ENCODE data around the gene DGKG.

GRCh38 chr3:186224041-186224610, 137.9 kb downstream of the DGKG start:
- TF ChIP-seq HCFC1 (IDR thresholded peaks at IDR 0.05; ENCODE audit: low read depth, low read length) (no peak), IRF1 (CRISPR knock-in tag; IDR thresholded peaks at IDR 0.05; ENCODE audit: borderline replicate concordance) (no peak), AFF4 (CRISPR knock-in tag; IDR thresholded peaks at IDR 0.05) (no peak)
